HPDE6-E6E7 (cell line): ENCODE measurements around the gene KLHL9.

Experiments
- DNase-seq: peaks from one replicate; pipeline ENCODE4 v3.0.0; 2011; ENCODE audit warnings: missing footprints; ENCODE audit errors: extremely low spot score

KLHL9 gene

GRCh38 chr9:21317956-21318923 lies 17.0 kb downstream of the KLHL9 start:
- DNase-seq, result no peak

GRCh38 chr9:21316860-21317259 lies 18.3 kb downstream of the KLHL9 start:
- no peak for DNase-seq

- no peak for DNase-seq
These were observed 19.0 kb downstream of the KLHL9 start for GRCh38 chr9:21316032-21316842.

- DNase-seq, result no peak
These were observed 21.1 kb downstream of the KLHL9 start for GRCh38 chr9:21314152-21314551.

- DNase-seq, result no peak
These were observed 23.3 kb downstream of the KLHL9 start for GRCh38 chr9:21311889-21312288.

GRCh38 chr9:21305213-21305612 lies 30.0 kb downstream of the KLHL9 start, which contains the start of gene IFNA5:
Gene IFNA5, minus strand, starts transcription at chr9:21305313. Its CDS starts 57 bp downstream, at chr9:21305256.
- DNase-seq, result no peak

GRCh38 chr9:21295992-21296391 lies 39.2 kb downstream of the KLHL9 start:
- DNase-seq, result no peak

- DNase-seq, result no peak
These were observed 40.2 kb downstream of the KLHL9 start for GRCh38 chr9:21294904-21295538.

- peak; percentile 74 for DNase-seq
These were observed 40.8 kb downstream of the KLHL9 start for GRCh38 chr9:21294364-21294774.

- no peak for DNase-seq
These were observed 45.4 kb downstream of the KLHL9 start for GRCh38 chr9:21289848-21290247.

GRCh38 chr9:21287280-21287679 lies 47.9 kb downstream of the KLHL9 start:
- DNase-seq, result no peak

- no peak for DNase-seq
These were observed 48.5 kb downstream of the KLHL9 start for GRCh38 chr9:21286659-21287058.

- DNase-seq, result no peak
These were observed 49.1 kb downstream of the KLHL9 start for GRCh38 chr9:21286099-21286498.

- DNase-seq, result no peak
These were observed 53.9 kb downstream of the KLHL9 start for GRCh38 chr9:21281275-21281674.
